Stimulated activated CD8-positive, alpha-beta memory T cell treated with anti-CD3 and anti-CD28 coated beads, Interleukin-7, amount 100 ng/mL, for 4 hours (primary cell): ENCODE measurements around the gene CDA.

Experiments
- DNase-seq, 2 donors: peaks; one replicate each; pipeline ENCODE4 v3.0.0-alpha.2; 2020; ENCODE audit warnings: low read depth in 2 of 2

CDA gene

DNA sequence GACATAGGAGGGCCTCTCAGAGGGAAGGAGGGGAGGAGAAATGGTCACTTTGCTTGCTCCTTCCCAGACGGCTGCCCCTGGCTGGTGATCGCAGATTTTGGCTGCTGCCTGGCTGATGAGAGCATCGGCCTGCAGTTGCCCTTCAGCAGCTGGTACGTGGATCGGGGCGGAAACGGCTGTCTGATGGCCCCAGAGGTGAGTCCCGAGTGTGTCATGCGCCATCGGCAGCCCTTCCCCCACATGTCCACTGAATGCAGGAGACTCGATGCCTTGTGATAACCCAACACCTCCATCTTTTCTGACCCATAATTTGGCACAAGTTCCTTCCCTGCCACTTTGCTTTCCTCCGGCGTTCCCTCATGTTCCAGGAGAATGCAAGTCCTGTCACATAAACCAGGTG, 59.5 kb downstream of the CDA start:
- DNase-seq: no peak

DNA sequence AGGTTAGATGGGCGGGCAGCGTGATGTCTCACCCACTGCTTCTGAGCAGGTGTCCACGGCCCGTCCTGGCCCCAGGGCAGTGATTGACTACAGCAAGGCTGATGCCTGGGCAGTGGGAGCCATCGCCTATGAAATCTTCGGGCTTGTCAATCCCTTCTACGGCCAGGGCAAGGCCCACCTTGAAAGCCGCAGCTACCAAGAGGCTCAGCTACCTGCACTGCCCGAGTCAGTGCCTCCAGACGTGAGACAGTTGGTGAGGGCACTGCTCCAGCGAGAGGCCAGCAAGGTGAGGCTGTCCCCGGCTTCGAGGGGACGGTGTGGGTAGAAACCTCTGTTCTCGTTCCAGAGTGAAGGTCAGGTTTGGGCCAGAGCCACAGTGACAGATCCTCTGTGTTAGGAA, 60.0 kb downstream of the CDA start:
- DNase-seq: no peak

DNA sequence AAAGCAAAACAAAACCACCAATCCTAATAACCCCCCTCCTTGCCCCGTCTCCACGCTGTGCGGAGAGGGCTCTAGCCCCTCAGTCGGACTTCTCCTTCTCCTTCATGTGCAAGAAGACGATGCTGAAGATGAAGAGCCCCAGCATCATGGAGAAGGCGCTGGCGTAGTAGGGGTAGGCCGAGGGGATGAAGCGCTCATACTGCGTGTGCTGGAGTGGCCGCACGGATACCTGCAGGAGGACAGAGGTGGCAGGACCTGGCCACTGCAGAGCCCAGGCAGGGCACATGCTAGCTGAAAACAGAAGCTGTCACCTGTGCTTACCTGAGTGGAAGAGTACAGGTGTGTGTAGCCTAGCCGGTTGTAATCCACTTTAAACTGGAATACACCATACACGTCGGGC, 63.4 kb downstream of the CDA start:
- no peak for DNase-seq

DNA sequence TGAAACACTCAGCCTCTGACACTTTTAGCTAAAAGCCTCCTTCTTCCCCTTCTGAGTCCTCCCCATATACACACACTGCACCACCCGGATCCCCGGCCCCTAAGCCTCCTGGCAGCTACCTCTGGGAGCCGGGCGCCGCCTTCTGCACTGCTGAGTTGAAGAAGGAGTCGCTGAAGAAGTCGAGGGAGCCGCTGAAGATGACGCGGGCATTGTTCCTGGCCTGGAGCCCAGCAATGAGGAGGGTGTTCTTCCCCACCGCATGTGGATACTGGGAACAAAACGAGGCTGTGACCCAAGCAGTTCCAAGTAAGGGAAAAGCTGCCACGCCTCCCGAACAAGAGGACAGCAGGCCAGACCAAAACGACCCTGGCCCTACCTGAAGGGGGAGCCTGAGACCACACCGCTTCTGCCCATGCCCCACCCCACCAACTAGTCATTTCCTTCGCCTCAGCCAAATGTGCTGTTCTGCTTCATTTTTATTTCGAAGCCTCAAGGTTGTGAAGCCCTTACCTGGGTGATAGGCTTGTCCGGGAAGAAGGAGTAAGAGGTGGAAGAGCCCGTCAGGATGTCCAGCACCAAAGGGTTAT, 65.3 kb downstream of the CDA start:
- DNase-seq: no peak

DNA sequence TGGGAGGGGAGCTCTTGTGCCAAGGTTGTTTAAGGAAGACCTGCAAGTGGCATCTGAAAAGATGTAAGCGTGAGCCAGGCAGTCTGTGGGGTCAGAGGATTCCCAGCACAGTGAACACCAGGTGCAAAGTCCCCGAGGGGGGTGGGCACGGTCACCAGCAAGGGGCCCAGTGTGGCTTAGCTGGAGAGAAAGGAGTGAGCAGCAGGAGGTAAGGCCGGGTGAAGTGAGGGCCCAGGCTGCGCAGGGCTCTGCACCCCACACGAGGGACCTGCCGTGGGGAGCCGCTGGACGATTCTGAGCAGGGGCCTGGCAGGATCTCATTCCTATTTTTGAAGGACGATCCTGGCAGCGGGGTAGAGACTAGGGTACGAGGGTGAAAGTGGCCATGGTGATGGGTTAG, 68.1 kb downstream of the CDA start:
- DNase-seq: no peak

DNA sequence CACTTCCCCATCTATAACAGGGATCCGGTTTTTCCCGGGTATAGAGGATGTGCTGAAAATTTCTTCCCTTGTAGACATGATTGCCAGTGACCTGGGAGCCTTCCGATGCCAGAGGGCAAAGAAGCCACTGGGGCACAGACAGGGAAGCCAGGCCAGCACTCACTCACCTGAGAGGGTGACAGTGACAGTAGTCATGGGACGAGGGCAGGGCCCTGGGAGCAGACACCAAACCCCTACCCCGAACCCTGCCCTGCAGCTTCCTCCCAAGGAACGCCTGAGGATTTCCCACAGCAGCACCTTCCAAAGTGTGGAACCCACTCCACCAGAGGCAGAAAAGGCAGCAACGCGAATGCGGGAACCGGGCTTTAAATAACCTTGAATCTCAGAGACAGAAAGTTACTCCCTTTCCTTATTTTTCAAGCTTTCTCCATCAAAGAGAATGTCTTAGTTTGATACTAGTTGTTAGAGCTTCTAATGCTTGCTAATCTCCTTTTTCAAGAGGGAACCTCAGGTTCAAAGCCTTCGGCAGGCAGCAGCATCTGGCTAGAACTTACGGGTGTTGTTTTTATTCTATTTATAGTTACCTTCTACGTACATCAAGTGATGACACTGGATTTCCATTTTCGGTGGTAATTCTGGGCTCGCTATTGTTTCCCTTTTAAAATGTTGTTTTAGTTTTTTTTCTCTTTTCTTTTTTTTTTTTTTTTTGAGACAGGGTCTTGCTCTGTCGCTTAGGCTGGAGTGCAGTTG, 69.4 kb downstream of the CDA start:
- no peak for DNase-seq

DNA sequence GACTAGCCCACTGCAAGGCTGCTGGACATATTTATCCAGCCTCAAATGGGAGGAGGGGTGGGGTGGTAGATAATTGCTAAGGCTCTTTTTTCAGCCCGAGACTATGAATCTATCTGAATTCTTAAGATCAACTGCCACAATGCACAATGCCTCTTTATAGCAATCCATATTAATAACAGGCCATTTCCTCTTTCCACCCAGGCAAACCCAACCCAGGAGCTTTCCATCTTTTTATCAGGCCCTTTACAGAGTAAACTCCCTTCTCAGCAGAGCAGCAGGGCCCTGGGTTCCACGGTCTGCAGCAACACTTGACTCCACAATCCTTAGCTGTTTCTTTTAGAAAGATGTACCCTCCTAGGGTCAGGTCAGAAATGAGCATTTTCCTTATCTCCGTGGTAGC, 71.5 kb downstream of the CDA start:
- no peak for DNase-seq

DNA sequence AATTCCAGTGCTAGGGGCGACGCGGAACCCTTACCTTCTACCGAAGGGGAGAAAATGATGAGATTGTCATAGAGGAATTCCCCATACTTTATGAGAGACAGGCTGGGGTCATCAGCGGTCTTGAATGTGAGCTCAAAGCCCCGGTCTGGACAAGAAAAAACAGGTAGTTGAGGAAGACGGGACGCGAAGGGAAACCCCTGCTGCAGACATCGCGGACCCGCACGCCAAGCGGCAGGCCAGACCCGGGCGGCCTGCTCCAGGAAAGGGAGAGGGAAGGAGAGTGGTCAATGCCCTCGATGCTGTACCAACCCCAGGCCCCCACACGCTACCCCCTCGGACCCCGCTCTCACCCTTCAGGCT, 71.9 kb downstream of the CDA start:
- no peak for DNase-seq

DNA sequence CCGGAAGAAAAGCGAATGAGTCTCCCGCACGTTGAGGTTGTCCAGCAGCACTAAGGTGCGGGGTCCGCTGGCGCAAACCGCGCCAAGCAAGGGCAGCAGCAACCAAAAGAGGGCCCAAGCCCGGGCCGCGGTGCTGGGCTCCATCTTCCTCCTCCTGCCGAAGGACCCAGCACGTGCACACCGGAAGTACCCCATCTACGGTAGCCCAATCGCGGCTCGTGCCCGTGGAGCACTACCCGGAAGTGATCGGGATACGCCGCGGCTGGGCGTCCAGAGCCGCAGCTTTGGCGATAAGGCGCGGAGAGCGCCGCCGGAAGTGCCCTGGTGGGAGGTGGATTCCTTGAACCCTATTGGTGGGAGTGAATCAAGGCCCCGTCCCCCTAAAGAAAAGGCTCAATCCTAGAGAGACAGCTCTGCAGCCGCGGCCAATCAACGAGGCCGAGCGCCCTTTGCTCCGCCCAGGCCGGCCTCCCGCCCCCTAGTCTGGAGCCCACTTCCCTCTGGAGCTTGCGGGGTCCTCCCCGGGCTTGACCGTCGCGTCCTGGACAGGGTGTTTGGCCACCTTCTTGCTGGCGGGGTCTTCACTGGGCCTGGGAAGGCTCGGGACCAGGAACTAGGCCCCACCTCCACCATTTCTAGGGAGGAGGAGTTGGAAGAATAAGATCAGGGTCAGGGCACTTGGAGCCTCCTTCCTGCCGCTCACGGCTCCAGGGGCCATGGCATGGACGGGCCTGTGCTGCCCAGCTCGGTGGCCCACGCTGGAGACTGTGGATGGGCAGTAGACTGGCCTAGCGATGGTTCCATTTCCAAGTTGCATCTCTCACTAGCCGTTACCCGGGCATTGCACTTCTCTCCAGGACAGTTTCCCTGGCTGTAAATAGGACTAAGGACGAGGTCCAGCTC, 72.6 kb downstream of the CDA start, which contains the start of gene DDOST:
DDOST (minus strand) TSS at position 163 of the 903 bp plus-strand sequence; CDS start at position 144, 19 bp downstream.
- DNase-seq: peak; percentile 89 to 93

DNA sequence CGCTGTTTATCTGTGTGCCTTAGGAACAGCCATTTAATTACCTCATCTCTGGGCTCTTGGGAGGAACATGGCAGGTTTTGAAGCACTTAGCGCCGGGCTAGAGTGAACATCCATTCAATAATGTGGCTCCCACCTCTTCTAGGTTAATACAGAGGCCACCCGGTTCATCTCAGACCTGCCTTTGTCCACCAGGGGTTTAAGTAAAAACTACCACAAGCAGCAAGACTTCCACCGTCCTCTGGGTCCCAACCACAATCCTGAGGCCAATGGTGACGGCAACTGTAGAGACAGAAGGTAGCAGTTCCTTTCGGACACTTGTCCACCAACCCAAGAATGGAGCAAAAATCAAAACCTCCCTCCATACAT, 73.2 kb downstream of the CDA start:
- no peak for DNase-seq

DNA sequence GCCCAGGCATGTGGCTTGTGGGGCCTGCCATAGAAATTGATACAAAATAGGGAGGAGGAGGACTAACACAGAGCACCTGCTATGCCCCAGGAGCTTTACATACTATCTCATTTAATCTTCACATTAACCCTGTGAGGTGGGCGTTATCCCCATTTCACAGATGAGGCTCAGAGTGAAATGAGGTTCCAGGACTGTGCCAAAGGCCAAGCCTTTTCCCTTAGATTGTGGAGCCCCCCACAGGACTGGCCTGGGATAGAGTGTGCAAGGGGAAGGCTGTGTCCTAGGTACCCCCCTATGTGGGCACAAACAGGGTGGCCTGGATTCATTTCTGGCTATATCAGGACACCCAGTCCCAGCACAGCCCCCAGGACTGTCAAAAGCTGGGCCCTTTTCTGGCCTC, 74.5 kb downstream of the CDA start:
- no peak for DNase-seq

DNA sequence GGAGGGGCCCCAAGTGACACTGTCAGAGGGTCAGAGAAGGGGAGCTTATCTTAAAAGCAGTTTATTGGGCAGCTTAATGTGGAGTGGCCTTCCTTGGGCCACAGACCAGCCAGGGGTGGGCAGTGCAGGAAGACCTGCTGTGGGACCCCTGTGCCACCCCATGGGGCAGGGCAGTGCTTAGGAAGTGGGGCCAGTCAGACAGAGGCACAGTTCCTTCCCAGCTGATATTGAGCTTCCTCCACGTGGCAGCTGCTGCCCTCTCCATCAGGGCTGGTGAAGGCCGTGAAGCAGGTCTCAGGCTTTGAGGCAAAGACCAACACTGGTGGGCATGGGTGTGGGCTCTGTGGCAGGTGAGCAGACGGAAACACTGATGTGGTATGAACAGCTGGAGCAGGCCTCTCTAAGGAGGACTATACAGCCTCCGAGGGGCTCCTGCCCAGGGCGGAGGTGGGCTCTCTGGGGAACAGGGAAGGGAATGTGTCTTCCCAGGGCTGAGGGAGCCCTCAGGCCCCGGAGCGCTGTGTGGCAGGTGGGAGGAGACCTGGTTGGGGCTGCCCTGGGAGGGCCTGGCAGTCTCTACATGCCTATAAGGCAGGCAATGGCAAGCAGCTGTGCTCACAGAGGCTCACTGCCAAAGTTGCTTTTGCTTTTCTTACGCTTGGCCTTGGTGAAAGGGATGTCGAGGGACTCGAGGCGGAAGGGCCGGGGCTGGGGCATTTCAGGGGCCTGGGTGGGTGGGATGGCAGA, 75.2 kb downstream of the CDA start:
- DNase-seq: no peak

DNA sequence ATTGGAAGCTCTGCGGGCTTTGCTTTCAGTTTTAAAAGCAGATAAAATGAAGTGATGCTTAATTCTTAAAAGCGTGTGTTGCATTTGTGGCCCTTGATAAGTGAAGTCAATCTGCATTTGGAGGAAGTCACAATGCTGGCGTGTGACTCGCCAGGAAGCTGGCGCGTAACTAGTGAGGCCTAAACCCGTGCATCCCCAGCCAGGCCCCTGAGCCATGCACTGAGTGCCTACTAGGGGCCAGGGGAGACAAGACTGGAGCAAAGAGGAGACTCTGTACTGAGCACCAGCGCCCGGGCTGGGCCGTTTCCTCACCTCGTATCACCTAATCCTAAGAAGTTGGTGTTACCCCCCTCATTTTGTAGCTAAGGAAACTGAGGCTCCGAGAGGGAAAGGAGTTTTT, 76.8 kb downstream of the CDA start:
- DNase-seq: no peak

DNA sequence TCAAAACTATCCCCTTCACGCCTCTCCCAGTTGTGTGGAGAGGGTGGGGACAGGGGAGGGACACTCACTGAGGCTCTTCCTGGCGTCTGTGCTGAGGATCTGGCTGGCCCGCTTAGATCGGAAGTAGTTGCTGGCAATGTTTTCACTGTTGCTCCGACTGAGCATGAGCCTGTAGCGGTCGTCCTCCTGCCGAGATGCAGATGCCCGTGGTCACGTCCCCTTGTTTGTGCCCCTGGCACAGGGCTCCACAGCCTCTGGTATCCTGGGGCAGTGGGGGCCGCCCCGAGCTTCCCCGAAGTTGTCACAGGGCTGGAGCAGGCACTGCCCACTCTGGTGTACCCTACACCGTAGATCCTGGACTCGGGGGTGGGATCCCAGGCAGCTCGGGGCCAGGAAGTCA, 77.2 kb downstream of the CDA start:
- DNase-seq: no peak

DNA sequence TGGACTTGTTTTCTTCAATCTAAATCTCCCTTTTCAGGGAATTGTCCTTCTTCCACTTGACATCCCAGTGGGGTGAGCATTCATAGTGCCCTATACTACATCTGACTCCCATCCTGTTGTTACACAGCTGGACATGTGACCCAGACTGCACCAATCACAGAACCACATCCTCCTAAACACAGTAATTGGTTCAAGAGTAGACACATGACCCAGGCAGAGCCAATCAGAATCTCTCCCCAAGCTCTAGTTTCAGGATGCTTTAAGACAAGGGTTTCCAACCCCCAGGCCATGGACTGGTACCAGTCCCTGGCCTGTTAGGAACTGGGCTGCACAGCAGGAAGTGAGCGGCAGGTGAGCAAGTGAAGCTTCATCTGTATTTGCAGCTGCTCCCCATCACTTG, 77.9 kb downstream of the CDA start:
- no peak for DNase-seq
